MCF 10A (cell line): ENCODE measurements around the gene C4BPA. TPM values are rescaled to one million over a fixed set of nuclear protein-coding genes. Genes with fewer than 3 reads are reported as not detected.

Source experiments
- BruUV-seq: library from RNA; stranded (reverse); fragments of 400-500 nt; replicated peaks from 2 replicates; lab custom pipeline; 2021; lab: Mats Ljungman, UMichigan
- CTCF ChIA-PET: fragments of 300-600 bp; sonication (Branson Sonifier 250); formaldehyde crosslinking; extraction: SDS; loops from one replicate; lab custom pipeline; 2021; ENCODE audit warnings: antibody characterized with exemption, inconsistent platforms; lab: Yijun Ruan, JAX
- POLR2A ChIA-PET: fragments of 300-600, 350-650 bp; sonication (Branson Sonifier 250); formaldehyde crosslinking; extraction: SDS; loops from one replicate; lab custom pipeline; 2020; ENCODE audit warnings: antibody characterized with exemption, inconsistent platforms; lab: Yijun Ruan, JAX
- DNase-seq: peaks from one replicate; pipeline ENCODE4 v3.0.0-alpha.2; 2018; ENCODE audit not compliant: unreplicated experiment
- H3K27ac Mint-ChIP-seq: one replicate; pipeline ENCODE4 v1.8.0; 2022; ENCODE audit warnings: mild to moderate bottlenecking, low read depth, mixed read lengths; ENCODE audit not compliant: unreplicated experiment
- H3K27me3 Mint-ChIP-seq: one replicate; pipeline ENCODE4 v1.8.0; 2022; ENCODE audit warnings: mixed read lengths; ENCODE audit not compliant: insufficient read depth, unreplicated experiment
- H3K36me3 Mint-ChIP-seq: one replicate; pipeline ENCODE4 v1.8.0; 2022; ENCODE audit warnings: mild to moderate bottlenecking, moderate library complexity, mixed read lengths; ENCODE audit not compliant: insufficient read depth, unreplicated experiment
- H3K4me1 Mint-ChIP-seq: one replicate; pipeline ENCODE4 v1.8.0; 2022; ENCODE audit warnings: mixed read lengths; ENCODE audit not compliant: insufficient read depth, unreplicated experiment
- H3K4me3 Mint-ChIP-seq: one replicate; pipeline ENCODE4 v1.8.0; 2022; ENCODE audit warnings: mild to moderate bottlenecking, moderate library complexity, mixed read lengths; ENCODE audit not compliant: unreplicated experiment
- H3K9me3 Mint-ChIP-seq: one replicate; pipeline ENCODE4 v1.8.0; 2022; ENCODE audit warnings: mixed read lengths; ENCODE audit not compliant: unreplicated experiment
- intact Hi-C: fragments of 100-400 bp; cut with micrococcal nuclease; formaldehyde crosslinking; loops from 2 replicates; pipeline ENCODE4 v1.14.1; 2022
- total RNA-seq: library from RNA; stranded (reverse); gene quantifications from 2 replicates; pipeline ENCODE4 v1.2.3, GENCODE V29; 2022
- TF ChIP-seq, protein P1 (sequence below): fragments of 200-600 bp; IDR thresholded peaks from one replicate; pipeline ENCODE4 v1.8.0; 2022; ENCODE audit warnings: antibody characterized with exemption, mild to moderate bottlenecking; ENCODE audit not compliant: unreplicated experiment

The C4BPA gene
- total RNA-seq, 1 experiment from 2014 or later = not detected

GRCh38 chr1:207129053-207129452, 25.0 kb downstream of the C4BPA start:
- Mint-ChIP-seq H3K4me1 (no peaks in the 10 kb centered on the region), H3K4me3 (no peak overlapping the region), H3K27ac (no peak overlapping the region), H3K9me3 (peaks cover 18% of the 10 kb centered on the region), H3K36me3 (no peaks in the 10 kb centered on the region), H3K27me3 (no peaks in the 10 kb centered on the region)
- ChIA-PET POLR2A (interaction anchor here (1.0 kb wide), 1 partner anchor 35 kb away, joined by 4 read pairs; no protein-coding TSS in a partner anchor), CTCF (interaction anchor here (0.6 to 0.8 kb wide), 5 partner anchors 15 to 1515 kb away, joined by 3 to 5 read pairs (median 4); no protein-coding TSS in a partner anchor)
- TF ChIP-seq, protein P1, sequence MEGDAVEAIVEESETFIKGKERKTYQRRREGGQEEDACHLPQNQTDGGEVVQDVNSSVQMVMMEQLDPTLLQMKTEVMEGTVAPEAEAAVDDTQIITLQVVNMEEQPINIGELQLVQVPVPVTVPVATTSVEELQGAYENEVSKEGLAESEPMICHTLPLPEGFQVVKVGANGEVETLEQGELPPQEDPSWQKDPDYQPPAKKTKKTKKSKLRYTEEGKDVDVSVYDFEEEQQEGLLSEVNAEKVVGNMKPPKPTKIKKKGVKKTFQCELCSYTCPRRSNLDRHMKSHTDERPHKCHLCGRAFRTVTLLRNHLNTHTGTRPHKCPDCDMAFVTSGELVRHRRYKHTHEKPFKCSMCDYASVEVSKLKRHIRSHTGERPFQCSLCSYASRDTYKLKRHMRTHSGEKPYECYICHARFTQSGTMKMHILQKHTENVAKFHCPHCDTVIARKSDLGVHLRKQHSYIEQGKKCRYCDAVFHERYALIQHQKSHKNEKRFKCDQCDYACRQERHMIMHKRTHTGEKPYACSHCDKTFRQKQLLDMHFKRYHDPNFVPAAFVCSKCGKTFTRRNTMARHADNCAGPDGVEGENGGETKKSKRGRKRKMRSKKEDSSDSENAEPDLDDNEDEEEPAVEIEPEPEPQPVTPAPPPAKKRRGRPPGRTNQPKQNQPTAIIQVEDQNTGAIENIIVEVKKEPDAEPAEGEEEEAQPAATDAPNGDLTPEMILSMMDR = no peak
- no peak for DNase-seq
- intact Hi-C loops = no loop called here
- BruUV-seq = no TSS peak

DNA sequence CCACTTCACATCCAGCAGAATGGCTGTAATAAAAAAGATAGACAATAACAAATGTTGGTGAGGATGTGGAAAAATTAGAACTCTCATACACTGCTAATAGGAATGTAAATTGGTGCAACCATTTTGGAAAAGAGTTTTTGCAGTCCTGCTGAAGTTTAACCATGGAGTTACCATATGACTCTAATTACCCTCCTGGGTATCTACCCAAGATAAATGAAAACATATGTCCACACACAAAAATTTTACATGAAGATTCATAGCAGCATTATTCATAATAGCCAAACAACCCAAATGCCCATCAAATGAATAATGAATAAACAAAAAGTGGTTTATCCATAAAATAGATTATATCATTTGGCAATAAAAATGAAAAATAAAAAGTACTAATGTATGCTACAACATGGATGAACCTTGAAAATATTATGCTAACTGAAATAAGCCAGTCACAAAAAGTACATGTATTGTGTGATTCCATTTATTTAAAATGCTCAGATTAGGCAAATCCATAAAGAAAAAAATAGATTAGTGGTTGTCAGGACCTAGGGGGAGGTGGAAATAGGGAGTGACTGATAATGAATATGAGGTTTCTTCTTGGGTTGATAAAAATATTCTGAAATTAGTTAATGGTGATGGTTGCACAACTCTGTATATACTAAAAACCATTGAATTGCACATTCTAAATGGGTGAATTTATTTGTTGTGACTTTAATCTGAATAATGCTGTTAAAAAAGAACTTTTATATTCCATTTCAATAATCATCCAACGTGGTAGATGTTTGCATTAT, 26.4 kb downstream of the C4BPA start:
- Mint-ChIP-seq H3K9me3 (peaks cover 18% of the 10 kb centered on the region), H3K27ac (no peak overlapping the region), H3K4me3 (no peak overlapping the region), H3K4me1 (no peaks in the 10 kb centered on the region), H3K36me3 (no peaks in the 10 kb centered on the region), H3K27me3 (no peaks in the 10 kb centered on the region)
- no TSS peak for BruUV-seq
- TF ChIP-seq, protein P1 = no peak
- no peak for DNase-seq
- ChIA-PET CTCF (no interaction called here), POLR2A (no interaction called here)
- intact Hi-C loops = no loop called here

- peaks cover 18% of the 10 kb centered on the region for H3K9me3 Mint-ChIP-seq
- intact Hi-C loops = no loop called here
- H3K27ac Mint-ChIP-seq = no peak overlapping the region
- CTCF ChIA-PET = no interaction called here
- H3K4me3 Mint-ChIP-seq = no peak overlapping the region
- no peak for DNase-seq
- H3K4me1 Mint-ChIP-seq = no peaks in the 10 kb centered on the region
- no peaks in the 10 kb centered on the region for H3K27me3 Mint-ChIP-seq
- H3K36me3 Mint-ChIP-seq = no peaks in the 10 kb centered on the region
- no TSS peak for BruUV-seq
- TF ChIP-seq, protein P1 = no peak
- POLR2A ChIA-PET = no interaction called here
Measured at GRCh38 chr1:207131163-207131562, 27.1 kb downstream of the C4BPA start.

GRCh38 chr1:207134581-207134980, 30.5 kb downstream of the C4BPA start:
- CTCF ChIA-PET = interaction anchor here (1.1 kb wide), 1 partner anchor 50 kb away, joined by 3 read pairs; no protein-coding TSS in a partner anchor
- H3K4me1 Mint-ChIP-seq = no peaks in the 10 kb centered on the region
- POLR2A ChIA-PET = interaction anchor here (1.1 to 1.2 kb wide), 2 partner anchors 10 to 36 kb away, joined by 3 read pairs; no protein-coding TSS in a partner anchor
- BruUV-seq = no TSS peak
- no peaks in the 10 kb centered on the region for H3K27me3 Mint-ChIP-seq
- TF ChIP-seq, protein P1 = no peak
- H3K36me3 Mint-ChIP-seq = no peaks in the 10 kb centered on the region
- DNase-seq = peak; percentile 9
- H3K27ac Mint-ChIP-seq = no peak overlapping the region
- intact Hi-C loops = no loop called here
- H3K9me3 Mint-ChIP-seq = peaks cover 2% of the 10 kb centered on the region
- no peak overlapping the region for H3K4me3 Mint-ChIP-seq
